C4-2B (cell line): ENCODE data around the gene HOXB7.

Experiments used
- CTCF ChIP-seq: fragments of 450-650 bp; conservative IDR thresholded peaks from 2 replicates; pipeline ENCODE4 v1.5.1; 2017; ENCODE audit warnings: mild to moderate bottlenecking
- ZFX ChIP-seq: fragments of 450-650 bp; IDR thresholded peaks from 2 replicates; pipeline ENCODE4 v1.6.1; 2017

GRCh38 chr17:48637323-48638260 is 26.8 kb upstream of the HOXB7 start:
- TF ChIP-seq CTCF = no peak
- TF ChIP-seq ZFX = no peak
